GM18868 (cell line): ENCODE measurements around the gene TEAD2.

Source experiments
- ATAC-seq: cut with Tn5 transposase; IDR thresholded peaks from one replicate; pipeline ENCODE4 v1.9.1; 2021; ENCODE audit warnings: mild to moderate bottlenecking, moderate library complexity; ENCODE audit not compliant: unreplicated experiment

The TEAD2 gene

GRCh38 chr19:49348305-49349189 is 13.7 kb downstream of the TEAD2 start:
- ATAC-seq = no peak

GRCh38 chr19:49347835-49348234 is 14.4 kb downstream of the TEAD2 start:
- no peak for ATAC-seq

- ATAC-seq = no peak
Observed at GRCh38 chr19:49347191-49347590, 15.0 kb downstream of the TEAD2 start.

DNA sequence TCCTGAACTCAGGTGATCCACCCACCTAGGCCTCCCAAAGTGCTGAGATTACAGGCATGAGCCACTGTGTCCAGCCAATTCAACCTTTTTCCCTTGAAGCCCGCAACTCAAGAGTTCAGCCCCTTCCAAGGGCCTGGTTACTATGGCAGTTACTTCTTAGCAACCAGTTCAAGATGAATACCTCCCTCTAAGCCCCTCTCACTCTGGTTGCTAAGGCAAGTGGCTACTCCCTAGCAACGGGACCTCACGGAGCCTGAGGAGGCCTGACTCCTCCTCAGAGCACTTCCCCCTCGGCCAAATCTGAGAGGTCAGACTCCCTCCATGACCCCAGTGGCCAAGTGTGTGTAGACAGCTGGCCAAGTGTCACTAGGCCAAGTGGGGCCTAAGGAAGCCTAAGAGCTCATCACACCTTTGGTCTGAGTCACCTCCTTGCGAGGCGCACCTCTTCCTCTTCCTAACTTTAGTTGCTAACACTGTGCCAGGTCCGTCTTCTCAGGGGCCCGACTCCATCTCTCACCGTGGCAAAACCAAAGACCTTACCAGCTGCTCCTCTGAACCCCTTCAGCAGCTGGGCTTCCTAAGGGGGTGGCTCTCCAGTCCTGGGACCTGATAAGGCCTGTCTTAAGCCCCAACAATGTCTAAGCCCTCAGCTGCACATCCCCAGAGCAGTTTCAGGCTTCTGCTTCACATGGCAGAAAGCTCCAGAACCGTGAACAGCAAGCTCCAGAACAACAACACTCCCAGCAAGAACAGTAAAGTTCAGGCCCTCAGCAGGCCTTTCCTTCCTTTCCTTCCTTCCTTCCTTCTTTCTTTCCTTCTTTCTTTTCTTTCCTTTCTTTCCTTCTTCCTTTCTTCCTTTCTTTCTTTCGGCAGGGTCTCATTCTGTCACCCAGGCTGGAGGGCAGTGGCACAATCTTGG is 17.5 kb downstream of the TEAD2 start:
- ATAC-seq = no peak

DNA sequence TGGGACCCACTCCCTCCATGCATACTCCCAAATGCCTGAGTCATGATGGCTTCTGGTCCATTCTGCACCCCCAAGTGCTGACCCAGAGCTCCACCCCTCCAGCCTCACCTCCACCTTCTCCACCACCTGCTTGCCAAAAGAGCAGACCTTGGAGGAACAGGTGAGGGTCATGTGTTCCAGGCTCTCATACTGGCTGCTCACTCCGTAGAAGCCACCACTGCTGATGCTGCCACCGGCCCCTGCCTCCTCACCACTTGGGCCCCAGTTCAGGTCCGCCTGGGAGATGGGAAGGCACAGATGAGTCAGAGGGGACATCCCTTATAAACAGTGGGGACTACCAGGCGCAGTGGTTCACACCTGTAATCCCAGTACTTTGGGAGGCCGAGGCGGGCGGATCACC is 19.1 kb downstream of the TEAD2 start:
- ATAC-seq = no peak

GRCh38 chr19:49342291-49342721 is 19.9 kb downstream of the TEAD2 start:
- no peak for ATAC-seq

- ATAC-seq = no peak
Observed at GRCh38 chr19:49340865-49341718, 21.1 kb downstream of the TEAD2 start.

- peak; percentile 78 for ATAC-seq
Observed at GRCh38 chr19:49340069-49340864, 21.9 kb downstream of the TEAD2 start.

DNA sequence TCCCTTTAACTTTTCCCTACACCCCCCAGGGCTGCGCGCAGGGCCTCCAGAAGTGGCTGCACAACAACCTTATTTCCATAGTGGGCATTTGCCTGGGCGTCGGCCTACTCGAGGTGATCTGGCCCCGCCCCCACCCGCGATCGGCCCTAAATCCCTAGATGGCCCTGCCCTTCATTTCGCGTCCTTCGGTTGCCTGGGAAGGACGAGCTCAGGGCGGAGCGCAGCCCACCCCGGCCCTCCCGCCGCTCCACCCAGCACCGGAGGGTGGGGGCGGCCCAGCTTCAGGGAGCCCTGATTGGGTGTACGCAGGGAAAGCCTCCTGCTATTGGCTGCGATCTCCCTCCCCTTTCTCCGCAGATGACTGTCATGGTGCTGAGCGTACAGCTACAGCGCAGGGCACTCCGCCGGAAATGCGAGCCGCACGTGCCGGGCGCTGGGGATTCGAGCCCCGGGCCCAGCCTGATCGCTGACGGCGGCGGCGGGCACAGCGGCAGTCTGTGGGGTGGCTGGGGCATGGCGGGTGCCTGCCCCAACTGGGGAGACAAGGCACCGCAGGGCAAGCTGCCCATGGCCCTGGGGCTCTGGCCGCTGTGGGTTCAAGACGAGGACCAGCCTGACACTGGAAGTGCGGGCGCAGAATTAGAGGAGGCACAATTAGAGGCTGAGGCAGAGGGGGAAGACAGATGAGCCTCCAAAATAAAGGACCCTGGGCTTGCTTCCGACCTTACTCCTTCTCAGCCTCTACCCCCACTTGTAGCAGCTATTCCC is 22.7 kb downstream of the TEAD2 start:
- ATAC-seq = no peak

GRCh38 chr19:49338691-49339300 is 23.4 kb downstream of the TEAD2 start:
- no peak for ATAC-seq

GRCh38 chr19:49338023-49338677 is 24.1 kb downstream of the TEAD2 start:
- ATAC-seq = no peak

DNA sequence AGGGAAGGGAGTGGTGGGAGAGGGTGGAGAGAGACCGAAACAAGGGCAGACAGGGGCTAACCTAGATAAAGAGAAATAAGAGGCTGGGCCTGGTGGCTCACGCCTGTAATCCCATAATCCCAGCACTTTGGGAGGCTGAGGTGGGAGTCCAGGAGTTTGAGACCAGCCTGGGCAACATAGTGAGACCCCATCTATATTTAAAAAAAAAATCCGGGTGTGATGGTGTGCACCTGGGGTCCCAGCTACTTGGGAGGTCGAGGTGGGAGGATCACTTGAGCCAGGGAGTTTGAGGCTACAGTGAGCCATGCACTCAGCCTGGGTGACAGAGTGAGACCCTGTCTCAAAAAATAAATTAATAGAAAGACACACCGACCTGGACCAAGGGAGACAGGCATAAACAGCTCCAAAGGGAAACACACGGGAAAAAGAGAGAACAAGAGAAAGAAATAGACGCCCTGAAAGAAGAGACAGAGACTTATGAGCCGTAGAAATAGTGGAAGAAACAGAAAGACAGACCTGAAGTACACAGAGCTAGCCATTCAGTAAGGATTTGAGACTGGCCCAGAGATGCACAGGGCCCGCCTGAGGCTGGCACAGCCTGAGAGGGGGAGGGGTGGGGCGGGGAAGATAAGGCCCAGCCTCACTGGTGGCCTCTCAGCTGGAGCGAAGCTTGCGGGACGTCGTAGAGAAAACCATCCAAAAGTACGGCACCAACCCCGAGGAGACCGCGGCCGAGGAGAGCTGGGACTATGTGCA is 24.8 kb downstream of the TEAD2 start:
- no peak for ATAC-seq

DNA sequence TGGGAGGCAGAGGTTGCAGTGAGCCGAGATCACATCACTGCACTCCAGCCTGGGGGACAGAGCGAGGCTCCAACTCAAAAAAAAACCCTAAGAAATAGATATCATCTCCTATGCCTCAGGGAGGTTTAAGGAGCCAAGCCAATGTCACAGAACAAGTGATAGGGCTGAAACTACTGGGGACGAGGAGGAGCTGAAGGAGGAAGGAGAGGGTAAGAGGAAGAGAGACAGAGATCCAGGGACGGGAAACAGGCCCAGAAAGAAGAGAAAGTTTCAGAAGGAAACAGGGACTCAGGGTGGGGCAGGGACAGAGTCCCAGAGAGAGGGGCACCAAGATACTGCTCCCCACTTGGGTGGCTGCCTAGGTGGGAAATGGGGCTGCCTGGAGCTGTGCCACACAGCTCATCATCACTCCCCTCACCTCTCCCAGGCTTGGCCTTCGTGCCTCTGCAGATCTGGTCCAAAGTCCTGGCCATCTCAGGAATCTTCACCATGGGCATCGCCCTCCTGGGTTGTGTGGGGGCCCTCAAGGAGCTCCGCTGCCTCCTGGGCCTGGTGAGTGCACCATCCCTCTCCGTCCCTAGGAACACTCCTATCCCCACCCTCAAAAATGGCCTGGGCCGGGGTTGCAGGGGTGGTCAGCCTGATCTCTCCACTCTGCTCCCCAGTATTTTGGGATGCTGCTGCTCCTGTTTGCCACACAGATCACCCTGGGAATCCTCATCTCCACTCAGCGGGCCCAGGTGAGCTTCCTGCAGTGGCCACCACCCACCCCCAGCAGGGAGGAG is 25.5 kb downstream of the TEAD2 start:
- no peak for ATAC-seq

DNA sequence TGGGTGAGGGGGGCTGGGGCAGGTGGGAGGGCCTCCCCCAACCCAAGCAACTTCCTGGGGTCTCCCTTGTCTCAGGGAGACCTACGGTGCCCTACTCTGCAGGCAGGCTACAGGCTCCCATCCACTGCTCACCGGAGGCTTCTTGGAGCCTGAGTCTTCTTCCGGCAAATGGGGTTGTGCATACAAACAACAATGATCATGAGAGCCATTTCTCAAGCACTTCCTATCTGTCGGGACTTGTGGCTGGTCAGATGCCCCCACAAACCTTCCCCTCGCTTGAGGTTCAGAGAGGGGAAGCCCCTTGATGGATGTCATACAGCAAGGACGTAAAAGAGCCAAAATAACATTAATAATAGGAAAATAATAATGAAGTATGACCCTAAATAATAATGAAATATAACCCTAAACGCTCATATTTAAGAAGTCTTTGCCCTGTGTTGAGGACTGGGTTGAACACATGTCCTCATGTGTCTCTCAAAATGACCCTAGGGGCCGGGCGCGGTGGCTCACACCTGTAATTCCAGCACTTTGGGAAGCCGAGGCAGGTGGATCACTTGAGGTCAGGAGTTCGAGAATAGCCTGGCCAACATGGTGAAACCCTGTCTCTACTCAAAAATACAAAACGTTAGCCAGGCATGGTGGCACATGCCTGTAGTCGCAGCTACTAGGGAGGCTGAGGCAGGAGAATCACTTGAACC is 26.3 kb downstream of the TEAD2 start:
- no peak for ATAC-seq

DNA sequence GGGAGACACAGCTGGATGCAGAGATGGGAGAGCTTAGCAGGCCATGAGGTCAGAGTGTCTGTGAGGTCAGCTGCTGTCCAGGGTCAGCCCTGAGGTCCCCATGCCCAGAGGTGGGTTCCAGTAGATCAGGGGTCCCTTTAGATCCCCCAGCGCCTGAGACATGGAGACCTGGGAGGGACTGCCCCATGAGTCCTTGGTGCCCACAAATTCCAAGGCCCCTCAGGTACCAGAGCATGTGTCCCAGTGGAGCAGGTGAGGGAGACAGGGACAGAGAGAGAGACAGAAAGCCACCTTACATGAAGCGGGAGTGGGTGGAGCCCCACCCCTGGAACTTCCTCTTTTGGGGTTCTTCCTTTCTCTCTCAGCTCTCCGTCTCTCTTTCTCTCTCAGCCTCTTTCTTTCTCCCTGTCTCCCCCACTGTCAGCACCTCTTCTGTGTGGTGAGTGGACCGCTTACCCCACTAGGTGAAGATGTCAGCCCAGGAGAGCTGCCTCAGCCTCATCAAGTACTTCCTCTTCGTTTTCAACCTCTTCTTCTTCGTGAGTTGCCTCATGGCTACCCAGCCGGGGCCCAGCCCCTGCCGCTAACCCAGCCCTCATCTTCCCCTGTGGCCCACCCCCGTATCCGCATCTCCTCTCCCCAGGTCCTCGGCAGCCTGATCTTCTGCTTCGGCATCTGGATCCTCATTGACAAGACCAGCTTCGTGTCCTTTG is 27.0 kb downstream of the TEAD2 start, which contains the start of gene CD37:
Gene CD37 (plus strand): TSS at position 336 of the 713 bp plus-strand sequence. CDS start 135 bp downstream, at position 471.
- no peak for ATAC-seq
